GM12878 (cell line): ENCODE results near the gene DCAF5. TPM values are rescaled to one million over a fixed set of nuclear protein-coding genes. Genes with fewer than 3 reads are reported as not detected.

Experiments used
- ATAC-seq: fragments of 200-7000 bp; cut with Tn5 transposase; 3 replicates; pipeline ENCODE4 v1.9.1; 2020; ENCODE audit warnings: mild to moderate bottlenecking, moderate library complexity
- BruUV-seq: library from RNA; stranded (reverse); fragments of 400-500 nt; replicated peaks from 2 replicates; lab custom pipeline; 2021; lab: Mats Ljungman, UMichigan
- CTCF ChIA-PET: fragments of 300-600 bp; sonication (Branson Sonifier 250); formaldehyde crosslinking; extraction: SDS; loops from one replicate; lab custom pipeline; 2021; ENCODE audit warnings: inconsistent platforms; lab: Yijun Ruan, JAX
- POLR2A ChIA-PET: fragments of 350-600 bp; formaldehyde crosslinking; extraction: SDS; loops from one replicate; lab custom pipeline; 2021; ENCODE audit warnings: inconsistent platforms; lab: Charles Lee
- RAD21 ChIA-PET: fragments of 300-600 bp; sonication (Branson Sonifier 250); formaldehyde crosslinking; loops from one replicate; lab custom pipeline; 2023; ENCODE audit warnings: antibody characterized with exemption; ENCODE audit not compliant: unreplicated experiment; lab: Charles Lee
- SMC1A ChIA-PET: fragments of 300-600 bp; sonication (Branson Sonifier 250); formaldehyde crosslinking; loops from one replicate; lab custom pipeline; 2023; ENCODE audit not compliant: unreplicated experiment, uncharacterized antibody; lab: Charles Lee
- DNase-seq: peaks from one replicate; pipeline ENCODE4 v3.0.0-alpha.2; 2011; ENCODE audit warnings: low read depth, low spot score
- FAIRE-seq: peaks from 3 replicates; lab custom pipeline; 2011; peaks lifted over from hg19 to GRCh38; lab: Jason Lieb, UNC
- H2AFZ ChIP-seq: 2 replicates; pipeline ENCODE4 v1.6.0; 2011; ENCODE audit warnings: low read depth, low read length, control low read depth; ENCODE audit not compliant: control insufficient read depth
- H3K27ac ChIP-seq: 2 replicates; pipeline ENCODE4 v1.5.1; 2011; ENCODE audit warnings: control low read depth; ENCODE audit not compliant: control insufficient read depth, insufficient read depth
- H3K27me3 ChIP-seq, 2 experiments: replicated peaks in 1 of 2; 2 replicates each; pipeline versions ENCODE4 v1.6.0 to v1.6.1; 2011; ENCODE audit warnings: low read length in 1 of 2; ENCODE audit not compliant: control insufficient read depth in 2 of 2, insufficient read depth in 2 of 2
- H3K36me3 ChIP-seq, 2 experiments: 2 replicates each; pipeline ENCODE4 v1.5.1; 2011; ENCODE audit warnings: low read length in 1 of 2; ENCODE audit not compliant: control insufficient read depth in 2 of 2, insufficient read depth in 2 of 2
- H3K4me1 ChIP-seq: 2 replicates; pipeline ENCODE4 v1.6.1; 2011; ENCODE audit warnings: mild to moderate bottlenecking, low read length, moderate library complexity, mixed read lengths; ENCODE audit not compliant: control insufficient read depth, insufficient read depth
- H3K4me2 ChIP-seq: 2 replicates; pipeline ENCODE4 v1.6.0; 2011; ENCODE audit warnings: control low read depth; ENCODE audit not compliant: control insufficient read depth, insufficient read depth
- H3K4me3 ChIP-seq: fragments of 200-600 bp; sonication (generic); 2 replicates; pipeline ENCODE4 v1.5.1; 2016
- H3K79me2 ChIP-seq: 2 replicates; pipeline ENCODE4 v1.6.0; 2011; ENCODE audit warnings: low read length; ENCODE audit not compliant: control insufficient read depth, insufficient read depth
- H3K9ac ChIP-seq: 2 replicates; pipeline ENCODE4 v1.8.0; 2011; ENCODE audit warnings: low read length, control low read depth, mixed read lengths; ENCODE audit not compliant: control insufficient read depth, insufficient read depth
- H3K9me3 ChIP-seq: replicated peaks from 3 replicates; pipeline ENCODE4 v1.5.1; 2011; ENCODE audit warnings: mild to moderate bottlenecking, low read length; ENCODE audit not compliant: control insufficient read depth, insufficient read depth
- H4K20me1 ChIP-seq: 2 replicates; pipeline ENCODE4 v1.6.0; 2011; ENCODE audit not compliant: control insufficient read depth, insufficient read depth
- ASH2L ChIP-seq: fragments of 300-600, 200-600 bp; sonication (generic); IDR thresholded peaks from 2 replicates; pipeline ENCODE4 v1.6.1; 2017; ENCODE audit warnings: low read depth, mild to moderate bottlenecking, borderline replicate concordance
- BCL11A ChIP-seq: IDR thresholded peaks from 2 replicates; pipeline ENCODE4 v1.6.1; 2011; ENCODE audit warnings: low read depth, low read length
- BRCA1 ChIP-seq: IDR thresholded peaks from 2 replicates; pipeline ENCODE4 v1.6.1; 2011; ENCODE audit warnings: low read depth, low read length, improper control_type of control experiment
- EZH2 ChIP-seq: IDR thresholded peaks from 2 replicates; pipeline ENCODE4 v1.6.1; 2012; ENCODE audit warnings: low read depth, mild to moderate bottlenecking, control low read depth, inconsistent platforms, low read length, borderline replicate concordance; ENCODE audit not compliant: control insufficient read depth
- IRF4 ChIP-seq: IDR thresholded peaks from 2 replicates; pipeline ENCODE4 v1.6.1; 2011; ENCODE audit warnings: low read depth, low read length
- LARP7 ChIP-seq: fragments of 450-650 bp; IDR thresholded peaks from 2 replicates; pipeline ENCODE4 v1.6.1; 2017; ENCODE audit warnings: mild to moderate bottlenecking
- PAX5 ChIP-seq: IDR thresholded peaks from 2 replicates; pipeline ENCODE4 v1.6.1; 2011; ENCODE audit warnings: low read depth, low read length, borderline replicate concordance
- POU2F2 ChIP-seq: IDR thresholded peaks from 3 replicates; pipeline ENCODE4 v1.6.1; 2011; ENCODE audit warnings: low read depth, mild to moderate bottlenecking, low read length, borderline replicate concordance
- SREBF1 ChIP-seq: IDR thresholded peaks from 2 replicates; pipeline ENCODE4 v1.6.1; 2012; ENCODE audit warnings: mild to moderate bottlenecking, low read length
- SUZ12 ChIP-seq: fragments of 200-600 bp; sonication (generic); IDR thresholded peaks from one replicate; pipeline ENCODE4 v1.6.1; 2018; ENCODE audit warnings: antibody characterized with exemption, mild to moderate bottlenecking; ENCODE audit not compliant: unreplicated experiment
- USF2 ChIP-seq: IDR thresholded peaks from 2 replicates; pipeline ENCODE4 v1.6.1; 2011; ENCODE audit warnings: low read depth, low read length, improper control_type of control experiment, borderline replicate concordance
- ZBED1 ChIP-seq: IDR thresholded peaks from 2 replicates; pipeline ENCODE4 v1.6.1; 2016; ENCODE audit warnings: borderline replicate concordance
- ZNF207 ChIP-seq: fragments of 450-650 bp; IDR thresholded peaks from 2 replicates; pipeline ENCODE4 v1.6.1; 2014; ENCODE audit warnings: antibody characterized with exemption, mild to moderate bottlenecking, borderline replicate concordance
- WGBS: methylation state at CpG from one replicate; pipeline ENCODE4 v1.1.6; 2016; ENCODE audit warnings: low lambda C conversion rate; ENCODE audit not compliant: insufficient replicate concordance, insufficient coverage; ENCODE audit errors: missing lambda C conversion rate; 5-methylcytosine and 5-hydroxymethylcytosine counted together
- in situ Hi-C: fragments of 300-500 bp; cut with MboI; formaldehyde crosslinking; loops from 9 replicates; pipeline ENCODE4 v1.14.3; 2018; ENCODE audit warnings: mixed read lengths
- intact Hi-C: fragments of 100-400 bp; cut with micrococcal nuclease; formaldehyde crosslinking; loops from one replicate; pipeline ENCODE4 v1.14.2; 2022; ENCODE audit not compliant: unreplicated experiment
- polyA plus RNA-seq, 11 experiments: library from polyadenylated mRNA; depleted of rRNA in 4 of 11; unstranded in 6 of 11; stranded (reverse) in 5 of 11; fragments of >200 nt; fragmentation: Nextera tagmentation in 4 of 11; fragmentation: Illumina TruSeq in 1 of 11; extraction: Ambion mirVana in 4 of 11; extraction: Trizol in 1 of 11; gene quantifications; 1 replicate in 1 of 11; 2 replicates in 10 of 11; pipeline versions ENCODE4 v1.2.1 to v1.2.3, GENCODE V29; 2011 to 2016; ENCODE audit warnings: inconsistent platforms in 2 of 11, missing spikeins in 2 of 11, low read depth in 1 of 11
- total RNA-seq, 4 experiments: library from RNA; depleted of rRNA in 3 of 4; stranded (reverse); fragments of >200 nt in 3 of 4; fragmentation: Illumina TruSeq in 1 of 4; extraction: Trizol in 1 of 4; gene quantifications; 2 replicates each; pipeline versions ENCODE4 v1.2.1 to v1.2.3, GENCODE V29; 2013 to 2021
- TF ChIP-seq, protein P1 (sequence below): fragments of 450-650 bp; IDR thresholded peaks from 2 replicates; pipeline ENCODE4 v1.6.1; 2018; ENCODE audit warnings: borderline replicate concordance, mild to moderate bottlenecking; ENCODE audit not compliant: partially characterized antibody
- TF ChIP-seq, protein P2 (sequence below): fragments of 450-650 bp; IDR thresholded peaks from 2 replicates; pipeline ENCODE4 v1.6.1; 2016; ENCODE audit warnings: mild to moderate bottlenecking

The DCAF5 gene
- total and polyA plus RNA-seq, 10 of the 15 experiments (the other 5 are each of a cell fraction or from before 2014, with no cell fraction given) = 6.8 to 38.1 (median 19.1) TPM

GRCh38 chr14:69152181-69152901, 578 bp downstream of the DCAF5 start (continued):
- TF ChIP-seq EZH2 = no peak
- no peak for TF ChIP-seq ZNF207
- no peak for TF ChIP-seq BCL11A
- TF ChIP-seq, all 136 proteins: peak for 3

DNA sequence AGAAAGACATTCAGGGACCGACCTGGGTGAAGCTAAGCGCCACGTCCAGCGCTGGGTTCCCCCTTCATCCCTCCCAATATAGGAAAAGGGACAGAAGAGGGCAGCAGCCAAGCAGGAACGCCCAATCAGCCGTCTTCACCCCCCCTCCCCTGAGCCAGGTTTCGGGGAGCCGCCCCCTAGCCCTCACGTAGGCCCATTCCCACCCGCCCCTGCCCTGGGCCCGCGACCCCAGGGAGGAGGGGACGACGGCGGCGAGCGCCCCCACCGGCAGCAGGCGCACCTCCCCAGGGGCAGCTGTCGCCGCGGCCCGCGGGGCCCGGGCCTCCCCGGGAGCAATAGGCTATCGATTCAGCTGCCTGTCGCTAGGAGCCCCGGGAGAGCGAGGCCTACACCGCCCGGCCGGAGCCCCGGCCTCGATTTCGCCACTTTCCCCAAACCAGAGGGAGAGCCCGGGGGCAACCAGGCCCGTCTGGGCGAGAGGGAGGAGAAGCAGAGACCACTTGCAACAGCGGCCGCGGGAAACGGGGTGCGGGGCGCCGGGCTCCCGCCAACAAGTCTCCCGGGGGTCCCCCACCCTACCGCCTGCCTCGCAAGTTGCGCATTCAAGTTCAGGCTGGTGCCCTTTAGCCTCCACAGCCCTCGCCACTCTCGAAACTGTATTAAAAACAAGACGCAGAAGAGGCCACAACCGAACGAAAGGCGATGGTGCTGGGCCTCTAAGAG, 1.3 kb downstream of the DCAF5 start:
- peak overlapping the region; percentile 93 for H3K9ac ChIP-seq
- ChIA-PET SMC1A (interaction anchor here (0.7 to 5.3 kb wide), 4 partner anchors 18 to 308 kb away, joined by 3 to 40 read pairs (median 7); no protein-coding TSS in a partner anchor), POLR2A (interaction anchor here (0.5 to 2.2 kb wide), 3 partner anchors 22 to 240 kb away, joined by 3 to 6 read pairs (median 5); no protein-coding TSS in a partner anchor), RAD21 (interaction anchor here (1.3 to 2.5 kb wide), 3 partner anchors 14 to 22 kb away, joined by 3 to 16 read pairs (median 4); no protein-coding TSS in a partner anchor), CTCF (interaction anchor here (0.6 to 3.5 kb wide), 11 partner anchors 8 to 499 kb away, joined by 3 to 43 read pairs (median 4); no protein-coding TSS in a partner anchor)
- H3K27me3 ChIP-seq = peaks cover 1 to 5% of the 10 kb centered on the region in 2 experiments; a peak in 1 of 4 replicates
- no peaks in the 10 kb centered on the region for H3K9me3 ChIP-seq
- peak overlapping the region; percentile 88 for H3K4me2 ChIP-seq
- H3K4me3 ChIP-seq = peak overlapping the region; percentile 96
- H2AFZ ChIP-seq = peak overlapping the region; percentile 82
- peaks cover 0 to 11% of the 10 kb centered on the region in 2 experiments; a peak in 2 of 4 replicates for H3K36me3 ChIP-seq
- peaks cover 8% of the 10 kb centered on the region; the same call in 1 of the 2 replicates for H3K4me1 ChIP-seq
- FAIRE-seq (peak; percentile 73), ATAC-seq (peak; percentile 69), DNase-seq (no peak)
- no peaks in the 10 kb centered on the region for H4K20me1 ChIP-seq
- BruUV-seq = no TSS peak
- H3K79me2 ChIP-seq = peaks cover 46% of the 10 kb centered on the region
- in situ Hi-C loops = no loop called here
- peak overlapping the region; percentile 90 for H3K27ac ChIP-seq
- intact Hi-C loops = loop anchor here (5.0 kb wide), 1 partner anchor 41 kb away; the partner anchor contains the start of gene EXD2
- under 1% methylated on average over 35 of the region's 57 CpGs for WGBS
- no peak for TF ChIP-seq BRCA1
- TF ChIP-seq, protein P1, sequence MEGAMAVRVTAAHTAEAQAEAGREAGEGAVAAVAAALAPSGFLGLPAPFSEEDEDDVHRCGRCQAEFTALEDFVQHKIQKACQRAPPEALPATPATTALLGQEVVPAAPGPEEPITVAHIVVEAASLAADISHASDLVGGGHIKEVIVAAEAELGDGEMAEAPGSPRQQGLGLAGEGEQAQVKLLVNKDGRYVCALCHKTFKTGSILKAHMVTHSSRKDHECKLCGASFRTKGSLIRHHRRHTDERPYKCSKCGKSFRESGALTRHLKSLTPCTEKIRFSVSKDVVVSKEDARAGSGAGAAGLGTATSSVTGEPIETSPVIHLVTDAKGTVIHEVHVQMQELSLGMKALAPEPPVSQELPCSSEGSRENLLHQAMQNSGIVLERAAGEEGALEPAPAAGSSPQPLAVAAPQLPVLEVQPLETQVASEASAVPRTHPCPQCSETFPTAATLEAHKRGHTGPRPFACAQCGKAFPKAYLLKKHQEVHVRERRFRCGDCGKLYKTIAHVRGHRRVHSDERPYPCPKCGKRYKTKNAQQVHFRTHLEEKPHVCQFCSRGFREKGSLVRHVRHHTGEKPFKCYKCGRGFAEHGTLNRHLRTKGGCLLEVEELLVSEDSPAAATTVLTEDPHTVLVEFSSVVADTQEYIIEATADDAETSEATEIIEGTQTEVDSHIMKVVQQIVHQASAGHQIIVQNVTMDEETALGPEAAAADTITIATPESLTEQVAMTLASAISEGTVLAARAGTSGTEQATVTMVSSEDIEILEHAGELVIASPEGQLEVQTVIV = no peak
- no peak for TF ChIP-seq SUZ12
- peak; percentile 98 for TF ChIP-seq LARP7
- TF ChIP-seq POU2F2 = no peak
- TF ChIP-seq SREBF1 = no peak
- peak; percentile 46; the same call in 1 of the 2 replicates for TF ChIP-seq ASH2L
- TF ChIP-seq ZBED1 = no peak
- TF ChIP-seq PAX5 = 0 out of 2 replicates have a peak, but pooled peaks have one; percentile 12
- TF ChIP-seq, protein P2, sequence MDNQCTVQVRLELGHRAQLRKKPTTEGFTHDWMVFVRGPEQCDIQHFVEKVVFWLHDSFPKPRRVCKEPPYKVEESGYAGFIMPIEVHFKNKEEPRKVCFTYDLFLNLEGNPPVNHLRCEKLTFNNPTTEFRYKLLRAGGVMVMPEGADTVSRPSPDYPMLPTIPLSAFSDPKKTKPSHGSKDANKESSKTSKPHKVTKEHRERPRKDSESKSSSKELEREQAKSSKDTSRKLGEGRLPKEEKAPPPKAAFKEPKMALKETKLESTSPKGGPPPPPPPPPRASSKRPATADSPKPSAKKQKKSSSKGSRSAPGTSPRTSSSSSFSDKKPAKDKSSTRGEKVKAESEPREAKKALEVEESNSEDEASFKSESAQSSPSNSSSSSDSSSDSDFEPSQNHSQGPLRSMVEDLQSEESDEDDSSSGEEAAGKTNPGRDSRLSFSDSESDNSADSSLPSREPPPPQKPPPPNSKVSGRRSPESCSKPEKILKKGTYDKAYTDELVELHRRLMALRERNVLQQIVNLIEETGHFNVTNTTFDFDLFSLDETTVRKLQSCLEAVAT = peak; percentile 100
- TF ChIP-seq IRF4 = no peak; the same call in 1 of the 2 replicates
- no peak for TF ChIP-seq USF2
